H1 (cell line): Measurements from ENCODE around the gene PCIF1. TPM values are rescaled to one million over a fixed set of nuclear protein-coding genes. Genes with fewer than 3 reads are reported as not detected.

Source experiments
- CTCF ChIA-PET: fragments of 300-600 bp; sonication (Branson Sonifier 250); formaldehyde crosslinking; loops from one replicate; lab custom pipeline; 2021; ENCODE audit not compliant: partially characterized antibody; lab: Charles Lee
- POLR2A ChIA-PET: fragments of 300-600 bp; sonication (Branson Sonifier 250); formaldehyde crosslinking; loops from one replicate; lab custom pipeline; 2021; ENCODE audit warnings: inconsistent platforms; ENCODE audit not compliant: partially characterized antibody; lab: Charles Lee
- DNase-seq, 2 experiments: peaks; one replicate each; pipeline versions ENCODE4 v3.0.0 to v3.0.0-alpha.2; 2010 to 2022; ENCODE audit warnings: low spot score in 2 of 2, low read depth in 1 of 2, mixed read lengths in 1 of 2
- FAIRE-seq: peaks from 2 replicates; lab custom pipeline; 2011; peaks lifted over from hg19 to GRCh38; lab: Jason Lieb, UNC
- H2AFZ ChIP-seq: 2 replicates; pipeline ENCODE4 v1.8.1; 2012; ENCODE audit warnings: low read length, inconsistent platforms
- H2AK5ac ChIP-seq: 2 replicates; pipeline ENCODE4 v1.6.1; 2013; ENCODE audit warnings: low read depth, low read length
- H2BK120ac ChIP-seq: replicated peaks from 2 replicates; pipeline ENCODE3; 2013; ENCODE audit warnings: low read depth, low read length, inconsistent platforms
- H2BK12ac ChIP-seq: 2 replicates; pipeline ENCODE4 v1.6.1; 2013; ENCODE audit warnings: low read depth, low read length
- H2BK15ac ChIP-seq: 2 replicates; pipeline ENCODE4 v1.6.1; 2013; ENCODE audit warnings: low read length
- H2BK20ac ChIP-seq: 2 replicates; pipeline ENCODE4 v1.6.1; 2013; ENCODE audit warnings: low read length
- H2BK5ac ChIP-seq: 2 replicates; pipeline ENCODE4 v1.6.1; 2013; ENCODE audit warnings: low read depth, low read length
- H3K14ac ChIP-seq: 2 replicates; pipeline ENCODE4 v1.6.1; 2013; ENCODE audit warnings: inconsistent platforms; ENCODE audit not compliant: insufficient read length
- H3K18ac ChIP-seq: 2 replicates; pipeline ENCODE4 v1.6.1; 2013; ENCODE audit warnings: low read length; ENCODE audit errors: extremely low read depth
- H3K23ac ChIP-seq: 2 replicates; pipeline ENCODE4 v1.6.1; 2013; ENCODE audit warnings: inconsistent platforms; ENCODE audit not compliant: insufficient read length
- H3K23me2 ChIP-seq: 2 replicates; pipeline ENCODE4 v1.6.1; 2013; ENCODE audit warnings: low read depth, low read length
- H3K27ac ChIP-seq: 2 replicates; pipeline ENCODE4 v1.6.1; 2011; ENCODE audit warnings: low read depth, low read length, inconsistent platforms
- H3K27me3 ChIP-seq, 4 experiments: replicated peaks in 1 of 4; 1 replicate in 1 of 4; 2 replicates in 3 of 4; pipeline versions ENCODE4 v1.6.1 to v1.8.1; 2011 to 2013; ENCODE audit warnings: low read length in 3 of 4, mild to moderate bottlenecking in 3 of 4, inconsistent platforms in 2 of 4, mixed read lengths in 2 of 4, moderate library complexity in 1 of 4; ENCODE audit not compliant: control insufficient read depth in 3 of 4, insufficient read depth in 3 of 4; ENCODE audit errors: extremely low read depth in 1 of 4
- H3K36me3 ChIP-seq, 4 experiments: 2 replicates each; pipeline versions ENCODE4 v1.6.1 to v1.8.1; 2011 to 2013; ENCODE audit warnings: mild to moderate bottlenecking in 4 of 4, low read length in 3 of 4, moderate library complexity in 2 of 4, control low read depth in 1 of 4, inconsistent platforms in 1 of 4; ENCODE audit not compliant: insufficient read depth in 4 of 4, control insufficient read depth in 2 of 4
- H3K4ac ChIP-seq: replicated peaks from 2 replicates; pipeline ENCODE3; 2013; ENCODE audit warnings: low read length, low read depth, mixed read lengths, inconsistent platforms; ENCODE audit not compliant: insufficient read length
- H3K4me1 ChIP-seq, 4 experiments: replicated peaks in 1 of 4; 1 replicate in 1 of 4; 2 replicates in 3 of 4; pipeline versions ENCODE4 v1.6.1 to v1.8.1; 2011 to 2013; ENCODE audit warnings: low read length in 3 of 4, inconsistent platforms in 2 of 4, mixed read lengths in 1 of 4; ENCODE audit not compliant: insufficient read depth in 4 of 4, control insufficient read depth in 3 of 4
- H3K4me2 ChIP-seq, 2 experiments: 2 replicates each; pipeline versions ENCODE4 v1.6.1 to v1.8.1; 2011 to 2013; ENCODE audit warnings: low read depth in 2 of 2, low read length in 2 of 2, control low read depth in 1 of 2, inconsistent platforms in 1 of 2, mild to moderate bottlenecking in 1 of 2; ENCODE audit not compliant: insufficient read depth in 1 of 2
- H3K4me3 ChIP-seq, 4 experiments: fragments of 200-600, 300-600 bp in 1 of 4; sonication (generic), shearing (Covaris generic), sonication (Bioruptor Twin) in 1 of 4; 2 replicates each; pipeline versions ENCODE4 v1.5.1 to v1.8.1; 2011 to 2016; ENCODE audit warnings: low read length in 4 of 4, low read depth in 3 of 4, control low read depth in 2 of 4, inconsistent platforms in 2 of 4, mild to moderate bottlenecking in 2 of 4, mixed read lengths in 1 of 4, moderate library complexity in 1 of 4; ENCODE audit not compliant: insufficient read depth in 2 of 4; ENCODE audit errors: extremely low read depth in 1 of 4
- H3K56ac ChIP-seq: replicated peaks from 2 replicates; pipeline ENCODE3; 2013; ENCODE audit warnings: low read depth, mild to moderate bottlenecking, mixed read lengths, low read length, inconsistent platforms; ENCODE audit not compliant: insufficient read length
- H3K79me1 ChIP-seq: 2 replicates; pipeline ENCODE4 v1.6.1; 2013; ENCODE audit warnings: low read depth, low read length, control low read depth
- H3K79me2 ChIP-seq, 2 experiments: 2 replicates each; pipeline versions ENCODE4 v1.6.1 to v1.8.1; 2012 to 2013; ENCODE audit warnings: low read length in 2 of 2, mild to moderate bottlenecking in 2 of 2, inconsistent platforms in 1 of 2; ENCODE audit not compliant: insufficient read depth in 2 of 2, control insufficient read depth in 1 of 2
- H3K9ac ChIP-seq, 4 experiments: replicated peaks in 1 of 4; 1 replicate in 1 of 4; 2 replicates in 3 of 4; pipeline versions ENCODE4 v1.6.1 to v1.8.1; 2011 to 2013; ENCODE audit warnings: low read depth in 3 of 4, low read length in 3 of 4, control low read depth in 2 of 4, mild to moderate bottlenecking in 2 of 4, moderate library complexity in 2 of 4, inconsistent platforms in 1 of 4; ENCODE audit errors: extremely low read depth in 1 of 4
- H3K9me3 ChIP-seq, 2 experiments: 2 replicates each; pipeline versions ENCODE4 v1.6.1 to v1.8.1; 2012 to 2013; ENCODE audit warnings: mild to moderate bottlenecking in 2 of 2, moderate library complexity in 2 of 2, control low read depth in 1 of 2, inconsistent platforms in 1 of 2, low read depth in 1 of 2, low read length in 1 of 2, mixed read lengths in 1 of 2; ENCODE audit not compliant: insufficient read depth in 2 of 2
- H4K20me1 ChIP-seq, 2 experiments: replicated peaks in 1 of 2; 2 replicates each; pipeline versions ENCODE3 to v1.8.1; 2011 to 2013; ENCODE audit warnings: inconsistent platforms in 2 of 2, low read length in 2 of 2, mild to moderate bottlenecking in 1 of 2; ENCODE audit not compliant: insufficient read depth in 2 of 2, control insufficient read depth in 1 of 2
- H4K5ac ChIP-seq: 2 replicates; pipeline ENCODE4 v1.6.1; 2013; ENCODE audit warnings: low read length, low read depth, mixed read lengths, inconsistent platforms; ENCODE audit not compliant: insufficient read length
- H4K8ac ChIP-seq: 2 replicates; pipeline ENCODE4 v1.8.0; 2013; ENCODE audit warnings: mild to moderate bottlenecking, moderate library complexity, low read length, inconsistent platforms; ENCODE audit not compliant: insufficient read depth; ENCODE audit errors: extremely low read depth
- H4K91ac ChIP-seq: replicated peaks from 2 replicates; pipeline ENCODE3; 2013; ENCODE audit warnings: low read length, mixed read lengths, inconsistent platforms; ENCODE audit not compliant: insufficient read length
- BRCA1 ChIP-seq: IDR thresholded peaks from 2 replicates; pipeline ENCODE4 v1.6.1; 2012; ENCODE audit warnings: low read depth, low read length, improper control_type of control experiment
- CEBPB ChIP-seq: IDR thresholded peaks from 2 replicates; pipeline ENCODE4 v1.6.1; 2012; ENCODE audit warnings: low read depth, low read length
- CHD2 ChIP-seq: IDR thresholded peaks from 2 replicates; pipeline ENCODE4 v1.6.1; 2012; ENCODE audit warnings: low read length, improper control_type of control experiment
- JUND ChIP-seq: IDR thresholded peaks from 2 replicates; pipeline ENCODE4 v1.6.1; 2011; ENCODE audit warnings: mild to moderate bottlenecking, improper control_type of control experiment, low read length
- PHF8 ChIP-seq: fragments of 200-600 bp; sonication (generic); conservative IDR thresholded peaks from 2 replicates; pipeline ENCODE4 v1.7.1; 2012; ENCODE audit warnings: low read depth, mild to moderate bottlenecking, inconsistent platforms, low read length, moderate library complexity
- RBBP5 ChIP-seq: IDR thresholded peaks from 2 replicates; pipeline ENCODE4 v1.7.1; 2012; ENCODE audit warnings: low read depth, mild to moderate bottlenecking, inconsistent platforms, low read length, moderate library complexity, borderline replicate concordance
- SAP30 ChIP-seq: fragments of 300-600 bp; sonication (generic); IDR thresholded peaks from 2 replicates; pipeline ENCODE4 v1.7.1; 2012; ENCODE audit warnings: low read length, moderate library complexity, mild to moderate bottlenecking, inconsistent platforms; ENCODE audit not compliant: insufficient read depth, insufficient replicate concordance
- WGBS, 2 experiments: shearing (Covaris generic) in 1 of 2; methylation state at CpG; one replicate each; pipeline versions ENCODE4 v1.1.6 to v1.1.7; 2013 to 2015; ENCODE audit warnings: low lambda C conversion rate in 2 of 2, mixed read lengths in 2 of 2, inconsistent platforms in 1 of 2, low coverage in 1 of 2, missing lambda C conversion rate in 1 of 2; ENCODE audit not compliant: insufficient replicate concordance in 2 of 2, insufficient coverage in 1 of 2, insufficient read length in 1 of 2; ENCODE audit errors: extremely low coverage in 1 of 2, missing lambda C conversion rate in 1 of 2; 5-methylcytosine and 5-hydroxymethylcytosine counted together
- polyA plus RNA-seq, 7 experiments: library from polyadenylated mRNA; depleted of rRNA in 3 of 7; stranded (reverse) in 5 of 7; unstranded in 2 of 7; fragments of >200 nt in 5 of 7; fragments of 200-250 nt in 2 of 7; gene quantifications; 1 replicate in 5 of 7; 2 replicates in 1 of 7; 4 replicates in 1 of 7; pipeline versions ENCODE4 v1.2.1 to v1.2.3, GENCODE V29; 2011 to 2013; ENCODE audit warnings: missing spikeins in 2 of 7, mixed read lengths in 2 of 7
- total RNA-seq: library from RNA; stranded (reverse); fragmentation: NEBNext Ultra II Directional; extraction: Animal tissue kit (Norgen Biotek cat#: 25700); gene quantifications from 2 replicates; pipeline ENCODE4 v1.2.1, GENCODE V29; 2021
- TF ChIP-seq, protein P1 (sequence below), 3 experiments: IDR thresholded peaks; 1 replicate in 2 of 3; 2 replicates in 1 of 3; pipeline versions ENCODE4 v1.5.1 to v1.6.1; 2011; ENCODE audit warnings: low read length in 3 of 3, mild to moderate bottlenecking in 3 of 3, inconsistent platforms in 2 of 3, low read depth in 1 of 3, moderate library complexity in 1 of 3; ENCODE audit not compliant: insufficient read depth in 1 of 3; ENCODE audit errors: control extremely low read depth in 1 of 3

PCIF1 gene
- total and polyA plus RNA-seq, 2 of the 8 experiments (the other 6 are each of a cell fraction or from before 2014, with no cell fraction given): 30.3 to 30.6 TPM

DNA sequence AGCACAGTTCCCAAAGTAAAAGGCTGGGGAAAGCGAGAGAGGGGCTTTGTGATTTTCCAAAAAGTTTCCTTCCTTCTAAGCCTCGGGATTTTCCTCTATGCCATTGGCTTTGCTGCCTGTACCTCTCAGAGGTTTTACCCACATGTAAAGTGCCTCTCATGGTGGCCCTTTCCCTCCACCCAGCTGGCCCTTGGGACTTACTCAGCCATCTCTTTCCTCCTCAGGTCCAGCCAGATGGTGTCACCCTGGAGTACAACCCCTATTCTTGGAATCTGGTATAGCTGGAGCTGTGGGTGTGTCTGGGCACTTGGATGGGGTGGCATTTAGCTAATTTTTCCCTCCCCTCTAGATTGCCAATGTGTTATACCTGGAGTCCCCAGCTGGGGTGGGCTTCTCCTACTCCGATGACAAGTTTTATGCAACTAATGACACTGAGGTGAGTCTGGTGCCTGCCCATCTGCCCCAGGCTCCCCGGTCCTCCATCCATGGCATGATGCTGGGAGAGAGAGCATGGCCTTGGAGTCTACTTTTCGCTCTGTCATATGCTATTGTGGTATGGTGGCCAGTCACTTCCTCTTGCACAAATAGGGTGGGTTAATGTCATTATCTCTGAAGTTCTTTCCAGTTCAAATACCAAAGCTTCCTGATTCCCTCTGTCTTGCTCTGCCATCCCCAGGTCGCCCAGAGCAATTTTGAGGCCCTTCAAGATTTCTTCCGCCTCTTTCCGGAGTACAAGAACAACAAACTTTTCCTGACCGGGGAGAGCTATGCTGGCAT is 42.2 kb upstream of the PCIF1 start:
- Histone ChIP-seq H3K9me3 (no peaks in the 10 kb centered on the region), H3K4me1 (peaks cover 0 to 10% (median 6%) of the 10 kb centered on the region in 4 experiments; a peak in 6 of 7 replicates), H3K18ac (no peak overlapping the region), H3K27ac (no peak overlapping the region), H2AFZ (no peak overlapping the region), H3K4me2 (peak overlapping the region; percentile 72 to 95), H3K4me3 (peak overlapping the region; percentile 55 to 79 (median 74)), H2BK12ac (no peak overlapping the region), H4K8ac (no peak overlapping the region; the same call in 1 of the 2 replicates), H3K27me3 (no peaks in the 10 kb centered on the region), H2BK5ac (no peak overlapping the region), H4K91ac (no peak overlapping the region), H3K9ac (0 out of 7 replicates have a peak overlapping the region, but pooled peaks of 1 of the 4 experiments have one; percentile 38), H3K4ac (no peak overlapping the region), H2BK120ac (no peak overlapping the region), H3K36me3 (peaks cover 6 to 16% (median 10%) of the 10 kb centered on the region in 4 experiments), H4K20me1 (peaks cover 0 to 9% of the 10 kb centered on the region in 2 experiments), H4K5ac (no peak overlapping the region), H3K23ac (no peak overlapping the region), H3K79me1 (peaks cover 3% of the 10 kb centered on the region; the same call in 1 of the 2 replicates), H2AK5ac (no peak overlapping the region), H3K14ac (no peak overlapping the region), H3K79me2 (peaks cover 0 to 7% of the 10 kb centered on the region in 2 experiments; a peak in 1 of 4 replicates), H3K56ac (no peak overlapping the region), H2BK20ac (no peak overlapping the region), H3K23me2 (peaks cover 15% of the 10 kb centered on the region; the same call in 1 of the 2 replicates), H2BK15ac (no peak overlapping the region)
- CTCF ChIA-PET: interaction anchor here (0.7 to 6.3 kb wide), 12 partner anchors 9 to 79 kb away, joined by 3 to 40 read pairs (median 6); partner anchors contain the start of gene ZSWIM1
- WGBS, 2 experiments: 81% methylated on average over 9 of the region's 9 CpGs; no CpG with 5 or more reads in 1 of the 2 experiments
- POLR2A ChIA-PET: interaction anchor here (0.6 to 11.2 kb wide), 15 partner anchors 8 to 101 kb away, joined by 3 to 172 read pairs (median 4); partner anchors contain the start of genes DNTTIP1, PCIF1, PLTP and WFDC3
- DNase-seq (no peak), FAIRE-seq (no peak)
- TF ChIP-seq, protein P1, sequence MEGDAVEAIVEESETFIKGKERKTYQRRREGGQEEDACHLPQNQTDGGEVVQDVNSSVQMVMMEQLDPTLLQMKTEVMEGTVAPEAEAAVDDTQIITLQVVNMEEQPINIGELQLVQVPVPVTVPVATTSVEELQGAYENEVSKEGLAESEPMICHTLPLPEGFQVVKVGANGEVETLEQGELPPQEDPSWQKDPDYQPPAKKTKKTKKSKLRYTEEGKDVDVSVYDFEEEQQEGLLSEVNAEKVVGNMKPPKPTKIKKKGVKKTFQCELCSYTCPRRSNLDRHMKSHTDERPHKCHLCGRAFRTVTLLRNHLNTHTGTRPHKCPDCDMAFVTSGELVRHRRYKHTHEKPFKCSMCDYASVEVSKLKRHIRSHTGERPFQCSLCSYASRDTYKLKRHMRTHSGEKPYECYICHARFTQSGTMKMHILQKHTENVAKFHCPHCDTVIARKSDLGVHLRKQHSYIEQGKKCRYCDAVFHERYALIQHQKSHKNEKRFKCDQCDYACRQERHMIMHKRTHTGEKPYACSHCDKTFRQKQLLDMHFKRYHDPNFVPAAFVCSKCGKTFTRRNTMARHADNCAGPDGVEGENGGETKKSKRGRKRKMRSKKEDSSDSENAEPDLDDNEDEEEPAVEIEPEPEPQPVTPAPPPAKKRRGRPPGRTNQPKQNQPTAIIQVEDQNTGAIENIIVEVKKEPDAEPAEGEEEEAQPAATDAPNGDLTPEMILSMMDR (IDR thresholded peaks at IDR 0.05; ENCODE audit: control extremely low read depth in 1 of 3, insufficient read depth in 1 of 3, low read depth in 1 of 3, low read length in 3 of 3): peak in 1 of 3 experiments; percentile 12; a peak in 1 of 4 replicates
- TF ChIP-seq PHF8 (no peak), SAP30 (no peak), RBBP5 (no peak), BRCA1 (no peak), JUND (no peak), CHD2 (no peak), CEBPB (no peak)
